ENCODE measurements around the gene TBX22.
"Not testable (repeated sequence)": the region's sequence is repeated elsewhere in the genome, so short reads cannot be mapped to it uniquely, and the experiment has no call there.

The TBX22 gene, protein sequence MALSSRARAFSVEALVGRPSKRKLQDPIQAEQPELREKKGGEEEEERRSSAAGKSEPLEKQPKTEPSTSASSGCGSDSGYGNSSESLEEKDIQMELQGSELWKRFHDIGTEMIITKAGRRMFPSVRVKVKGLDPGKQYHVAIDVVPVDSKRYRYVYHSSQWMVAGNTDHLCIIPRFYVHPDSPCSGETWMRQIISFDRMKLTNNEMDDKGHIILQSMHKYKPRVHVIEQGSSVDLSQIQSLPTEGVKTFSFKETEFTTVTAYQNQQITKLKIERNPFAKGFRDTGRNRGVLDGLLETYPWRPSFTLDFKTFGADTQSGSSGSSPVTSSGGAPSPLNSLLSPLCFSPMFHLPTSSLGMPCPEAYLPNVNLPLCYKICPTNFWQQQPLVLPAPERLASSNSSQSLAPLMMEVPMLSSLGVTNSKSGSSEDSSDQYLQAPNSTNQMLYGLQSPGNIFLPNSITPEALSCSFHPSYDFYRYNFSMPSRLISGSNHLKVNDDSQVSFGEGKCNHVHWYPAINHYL

GRCh38 chrX:80014141-80014940 lies at the start of gene TBX22:
TBX22 (plus strand) TSS chrX:80014753; CDS start chrX:80022270, 7,517 bp downstream.
- no peak for DNase-seq

DNA sequence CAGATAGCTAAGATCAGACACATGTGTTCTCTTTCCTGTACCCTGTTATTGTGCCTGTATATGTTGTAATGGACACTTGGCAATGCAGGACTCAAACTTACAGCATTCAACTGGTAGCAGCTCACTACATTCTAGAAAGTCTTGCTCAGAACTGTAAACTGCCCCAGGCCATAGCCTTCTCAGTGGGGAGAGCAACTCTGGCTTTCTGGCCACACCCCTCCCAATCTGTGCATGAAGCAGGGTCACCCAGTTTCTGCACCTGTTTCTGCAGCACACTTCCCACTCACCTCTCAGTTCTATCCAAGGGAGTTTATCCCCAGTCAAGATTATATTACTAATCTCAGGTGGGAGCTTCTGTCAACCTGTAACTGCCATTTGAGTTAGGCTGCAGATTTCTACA lies 38.9 kb upstream of the TBX22 start:
- DNase-seq = no peak

DNA sequence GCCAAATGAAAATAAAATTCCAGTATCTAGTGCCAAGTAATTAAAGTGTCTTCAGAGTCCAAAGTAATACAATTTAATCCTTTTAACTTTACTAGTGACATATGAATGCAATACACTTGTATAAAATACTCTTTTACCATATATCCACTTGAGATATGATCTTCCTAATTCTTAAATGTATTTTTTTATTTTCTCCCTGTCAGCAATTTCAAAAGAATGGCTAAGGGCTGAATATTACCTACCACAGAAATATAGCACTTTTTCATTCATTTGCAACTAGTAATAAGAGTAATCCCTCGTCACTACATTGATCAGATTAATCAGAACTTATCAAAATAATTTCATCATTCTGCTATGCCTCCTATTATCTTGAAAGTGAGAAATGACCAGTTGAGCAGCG lies 10.1 kb upstream of the TBX22 start:
- DNase-seq = no peak

DNA sequence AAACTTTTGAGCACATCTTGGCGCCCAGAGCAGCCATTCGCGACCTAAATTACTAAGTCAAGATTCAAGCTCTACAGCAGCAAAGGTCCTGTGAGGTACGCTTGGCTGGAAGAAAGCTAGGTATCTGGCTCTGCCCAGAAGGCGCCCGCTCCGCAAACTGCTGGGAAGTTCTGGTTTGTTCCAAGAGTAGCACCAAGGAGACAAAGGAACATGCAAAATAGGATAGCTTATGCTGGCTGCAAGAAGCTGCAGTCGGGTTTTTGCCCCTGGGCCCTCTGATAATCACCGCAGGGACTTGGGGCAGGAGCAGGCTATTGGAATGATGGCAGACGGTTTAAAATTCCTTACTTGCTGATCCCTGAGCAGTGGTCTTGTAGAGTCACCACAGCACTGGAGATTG lies 3.0 kb upstream of the TBX22 start:
- DNase-seq = no peak

DNA sequence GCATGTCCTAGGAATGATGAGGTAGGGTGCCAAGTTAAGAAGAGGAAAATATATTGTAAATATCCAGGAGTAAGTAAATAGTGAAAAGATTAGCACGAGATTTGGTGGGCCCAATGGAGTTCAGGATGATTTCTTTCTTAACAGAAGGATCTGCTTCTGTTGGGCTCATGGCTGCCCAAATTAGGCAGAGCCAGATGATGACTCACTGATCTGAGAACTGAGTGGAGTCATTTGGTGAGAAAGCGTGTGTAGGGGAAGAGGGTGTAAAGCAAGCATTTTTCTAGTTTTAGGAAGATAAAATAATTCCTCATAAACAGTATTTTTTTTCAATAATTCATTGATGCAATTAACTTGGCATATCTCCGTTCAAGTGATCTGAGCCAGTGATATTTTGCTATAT lies 1.6 kb downstream of the TBX22 start:
- no peak for DNase-seq

- DNase-seq = no peak
Observed at GRCh38 chrX:80021621-80022020, 7.1 kb downstream of the TBX22 start.

DNA sequence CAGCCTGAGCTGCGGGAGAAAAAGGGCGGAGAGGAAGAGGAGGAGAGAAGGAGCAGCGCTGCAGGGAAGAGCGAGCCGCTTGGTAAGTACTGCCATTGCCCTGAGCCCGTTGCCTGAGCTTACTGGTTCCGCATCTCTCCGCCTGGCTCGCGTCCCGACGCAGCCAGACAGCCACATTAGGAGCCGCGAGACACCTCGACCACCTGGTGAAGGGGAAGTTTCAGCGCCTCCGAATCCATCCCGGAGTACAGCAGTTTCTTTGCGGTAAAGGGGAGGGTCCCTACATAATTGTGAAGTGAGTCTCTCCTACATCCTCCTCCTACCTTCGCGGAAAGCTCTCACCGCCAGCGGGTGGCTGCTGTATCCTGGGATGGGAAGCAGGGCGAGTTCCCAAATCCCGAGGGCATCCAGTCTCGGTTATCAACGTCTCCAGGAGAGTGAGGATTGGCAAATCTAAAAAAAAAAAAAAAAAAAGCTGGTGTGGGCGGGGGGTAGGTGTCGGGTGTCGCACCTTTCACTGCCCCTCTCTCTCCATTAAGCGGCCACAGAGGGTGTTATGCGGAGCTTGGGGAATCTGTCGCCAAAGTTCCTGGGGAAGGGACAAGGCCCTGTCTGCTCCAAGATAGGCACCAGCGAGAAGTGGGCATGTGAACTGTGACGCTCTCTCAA lies 7.9 kb downstream of the TBX22 start:
- no peak for DNase-seq

DNA sequence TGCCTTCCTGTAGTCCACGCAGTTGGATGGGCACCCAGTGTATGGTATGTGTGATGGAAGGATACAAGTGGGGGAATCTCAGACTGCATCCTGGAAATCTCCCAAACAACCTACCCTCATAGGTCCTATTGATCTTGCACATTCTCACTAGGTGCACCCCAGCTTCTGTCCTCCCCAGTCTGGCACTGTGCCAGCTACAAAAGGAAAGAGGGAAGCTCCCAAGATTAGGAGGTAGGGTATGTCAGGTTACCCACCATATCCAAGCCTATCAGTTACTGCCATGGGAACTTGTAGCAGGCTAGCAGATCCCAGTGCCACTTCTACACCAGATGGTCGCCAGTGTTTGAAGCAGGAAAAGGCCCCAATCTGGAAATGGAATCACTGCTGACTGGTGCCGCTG lies 11.6 kb downstream of the TBX22 start:
- DNase-seq = no peak

- DNase-seq = not testable (repeated sequence)
Observed at GRCh38 chrX:80066156-80066555, 51.6 kb downstream of the TBX22 start.

GRCh38 chrX:80075625-80076024 lies 61.1 kb downstream of the TBX22 start:
- not testable (repeated sequence) for DNase-seq

Data from NCI-H510A (cell line).